K562 (cell line): ENCODE data around the gene RBP3. TPM values are rescaled to one million over a fixed set of nuclear protein-coding genes. Genes with fewer than 3 reads are reported as not detected.

Experiments used
- ATAC-seq: fragments of 200-7000 bp; cut with Tn5 transposase; 3 replicates; pipeline ENCODE4 v1.9.1; 2020; ENCODE audit warnings: moderate library complexity
- BruUV-seq: library from RNA; stranded (reverse); fragments of 400-500 nt; replicated peaks from 2 replicates; lab custom pipeline; 2021; lab: Mats Ljungman, UMichigan
- CTCF ChIA-PET: fragments of 300-600 bp; formaldehyde crosslinking; extraction: SDS; loops from one replicate; lab custom pipeline; 2021; ENCODE audit warnings: low intra/inter-chr PET ratio; lab: Yijun Ruan, JAX
- POLR2A ChIA-PET: fragments of 300-600, 350-650 bp; sonication (Branson Sonifier 250); formaldehyde crosslinking; extraction: SDS; loops from one replicate; lab custom pipeline; 2021; ENCODE audit warnings: antibody characterized with exemption, inconsistent platforms; lab: Yijun Ruan, JAX
- DNase-seq, 4 experiments: peaks; one replicate each; pipeline versions ENCODE4 v3.0.0 to v3.0.0-alpha.2; 2011 to 2018; ENCODE audit warnings: low spot score in 3 of 4, mixed read lengths in 3 of 4; ENCODE audit errors: extremely low read depth in 1 of 4
- FAIRE-seq: peaks from 2 replicates; lab custom pipeline; 2011; peaks lifted over from hg19 to GRCh38; lab: Jason Lieb, UNC
- H2AFZ ChIP-seq: 2 replicates; pipeline ENCODE4 v1.6.0; 2011; ENCODE audit warnings: low read depth, low read length, control low read depth, inconsistent platforms
- H3K27ac ChIP-seq: fragments of 200-600 bp; 3 replicates; pipeline ENCODE4 v1.8.0; 2011; ENCODE audit warnings: low read depth, mild to moderate bottlenecking, control low read depth, inconsistent platforms, low read length, moderate library complexity, mixed read lengths; ENCODE audit errors: extremely low read depth
- H3K27me3 ChIP-seq, 2 experiments: fragments of 300-600 bp in 1 of 2; 2 replicates in 1 of 2; 3 replicates in 1 of 2; pipeline versions ENCODE4 v1.6.0 to v1.8.0; 2011; ENCODE audit warnings: inconsistent platforms in 2 of 2, low read length in 2 of 2, mild to moderate bottlenecking in 1 of 2, mixed read lengths in 1 of 2, moderate library complexity in 1 of 2; ENCODE audit not compliant: control insufficient read depth in 2 of 2, insufficient read depth in 2 of 2
- H3K36me3 ChIP-seq: fragments of 300-600 bp; 3 replicates; pipeline ENCODE4 v1.8.0; 2011; ENCODE audit warnings: mild to moderate bottlenecking, low read length, inconsistent platforms; ENCODE audit not compliant: control insufficient read depth, insufficient read depth
- H3K4me1 ChIP-seq, 2 experiments: fragments of 200-600 bp in 1 of 2; replicated peaks in 1 of 2; 2 replicates in 1 of 2; 3 replicates in 1 of 2; pipeline versions ENCODE4 v1.5.1 to v1.8.0; 2011; ENCODE audit warnings: inconsistent platforms in 2 of 2, low read length in 2 of 2, mild to moderate bottlenecking in 1 of 2, mixed read lengths in 1 of 2, moderate library complexity in 1 of 2; ENCODE audit not compliant: control insufficient read depth in 2 of 2, insufficient read depth in 2 of 2
- H3K4me2 ChIP-seq: 2 replicates; pipeline ENCODE4 v1.6.1; 2011; ENCODE audit warnings: low read length, control low read depth, inconsistent platforms, mixed read lengths; ENCODE audit not compliant: insufficient read depth
- H3K4me3 ChIP-seq: fragments of 200-600 bp; sonication (generic), shearing (Covaris generic); 2 replicates; pipeline ENCODE4 v1.5.1; 2016; ENCODE audit warnings: control low read depth, inconsistent platforms
- H3K79me2 ChIP-seq: fragments of 200-600 bp; 3 replicates; pipeline ENCODE4 v1.8.0; 2011; ENCODE audit warnings: low read length, inconsistent platforms; ENCODE audit not compliant: control insufficient read depth, insufficient read depth
- H3K9ac ChIP-seq, 2 experiments: 2 replicates each; pipeline versions ENCODE4 v1.6.0 to v1.6.1; 2011; ENCODE audit warnings: low read depth in 2 of 2, low read length in 2 of 2, control low read depth in 1 of 2, inconsistent platforms in 1 of 2, mild to moderate bottlenecking in 1 of 2, mixed read lengths in 1 of 2; ENCODE audit not compliant: insufficient read depth in 1 of 2
- H3K9me1 ChIP-seq: one replicate; pipeline ENCODE4 v1.6.0; 2011; ENCODE audit warnings: inconsistent platforms, mild to moderate bottlenecking, low read length, moderate library complexity; ENCODE audit not compliant: control insufficient read depth, insufficient read depth
- H3K9me3 ChIP-seq: replicated peaks from 2 replicates; pipeline ENCODE4 v1.5.1; 2011; ENCODE audit warnings: low read depth, low read length, inconsistent platforms; ENCODE audit not compliant: control insufficient read depth, insufficient read depth
- H4K20me1 ChIP-seq: replicated peaks from 2 replicates; pipeline ENCODE4 v1.6.1; 2011; ENCODE audit warnings: low read length, inconsistent platforms, mixed read lengths; ENCODE audit not compliant: control insufficient read depth, insufficient read depth
- CBFB ChIP-seq: sonication (generic); formaldehyde crosslinking; IDR thresholded peaks from 2 replicates; pipeline ENCODE4 v1.4.0; 2020; ENCODE audit warnings: mild to moderate bottlenecking, missing genetic modification reagents
- FOSL1 ChIP-seq: fragments of 200-800 bp; sonication (Bioruptor generic); conservative IDR thresholded peaks from 2 replicates; pipeline ENCODE4 v1.6.1; 2016; ENCODE audit warnings: missing genetic modification characterization, missing compliant biosample characterization
- HNRNPK ChIP-seq: fragments of 200-400 bp; formaldehyde crosslinking; IDR thresholded peaks from one replicate; pipeline ENCODE4 v1.6.1; 2018; ENCODE audit warnings: mild to moderate bottlenecking, low read depth, low read length; ENCODE audit not compliant: poor library complexity, severe bottlenecking
- MAFF ChIP-seq: IDR thresholded peaks from 2 replicates; pipeline ENCODE4 v1.6.1; 2012; ENCODE audit warnings: low read length, improper control_type of control experiment
- PCBP1 ChIP-seq: fragments of 200-400 bp; formaldehyde crosslinking; IDR thresholded peaks from 2 replicates; pipeline ENCODE4 v1.6.1; 2018; ENCODE audit warnings: mild to moderate bottlenecking, low read depth, low read length; ENCODE audit not compliant: poor library complexity, severe bottlenecking
- PHTF2 ChIP-seq: fragments of 250-450 bp; sonication (Bioruptor Pico); IDR thresholded peaks from 2 replicates; pipeline ENCODE4 v1.5.0; 2021; ENCODE audit warnings: mild to moderate bottlenecking
- PTRF ChIP-seq: fragments of 450-650 bp; IDR thresholded peaks from 2 replicates; pipeline ENCODE4 v1.6.1; 2016; ENCODE audit warnings: mild to moderate bottlenecking, missing genetic modification characterization, missing compliant biosample characterization
- SMARCE1 ChIP-seq: fragments of 450-650 bp; IDR thresholded peaks from 2 replicates; pipeline ENCODE4 v1.7.1; 2016; ENCODE audit warnings: mild to moderate bottlenecking
- XRCC3 ChIP-seq: fragments of 450-650 bp; IDR thresholded peaks from 2 replicates; pipeline ENCODE4 v1.6.1; 2017; ENCODE audit warnings: mild to moderate bottlenecking, moderate library complexity
- ZC3H4 ChIP-seq: sonication (generic); formaldehyde crosslinking; IDR thresholded peaks from 2 replicates; pipeline ENCODE4 v1.9.0; 2021; ENCODE audit warnings: missing genetic modification reagents, borderline replicate concordance
- ZNF384 ChIP-seq: IDR thresholded peaks from 2 replicates; pipeline ENCODE4 v1.6.1; 2012; ENCODE audit warnings: low read depth, low read length, improper control_type of control experiment
- ZNF507 ChIP-seq: conservative IDR thresholded peaks from 2 replicates; pipeline ENCODE4 v1.6.1; 2017; ENCODE audit warnings: missing genetic modification characterization, missing compliant biosample characterization
- ZNF699 ChIP-seq: fragments of 250-450 bp; sonication (Bioruptor Pico); IDR thresholded peaks from 2 replicates; pipeline ENCODE4 v1.8.0; 2021; ENCODE audit warnings: mild to moderate bottlenecking, moderate library complexity; ENCODE audit not compliant: insufficient replicate concordance
- WGBS: fragments of 100-300 bp; shearing (Covaris generic); methylation state at CpG from one replicate; pipeline ENCODE4 v1.1.6; 2016; ENCODE audit warnings: low coverage, mixed read lengths; ENCODE audit not compliant: insufficient coverage; ENCODE audit errors: missing lambda C conversion rate; 5-methylcytosine and 5-hydroxymethylcytosine counted together
- in situ Hi-C: fragments of 300-500 bp; cut with MboI; formaldehyde crosslinking; loops from 4 replicates; pipeline ENCODE4 v1.15.0; 2018; ENCODE audit warnings: inconsistent platforms, mixed read lengths
- intact Hi-C: fragments of 100-400 bp; cut with micrococcal nuclease; formaldehyde crosslinking; loops from 2 replicates; pipeline ENCODE4 v1.14.2; 2022
- polyA plus RNA-seq, 8 experiments: library from polyadenylated mRNA; depleted of rRNA in 4 of 8; stranded (reverse) in 5 of 8; unstranded in 3 of 8; fragments of >200 nt; fragmentation: Nextera tagmentation in 2 of 8; fragmentation: Illumina TruSeq in 1 of 8; extraction: Ambion mirVana in 2 of 8; extraction: Trizol in 1 of 8; gene quantifications; 2 replicates each; pipeline versions ENCODE4 v1.2.1 to v1.2.3, GENCODE V29; 2011 to 2014; ENCODE audit warnings: inconsistent platforms in 1 of 8, missing spikeins in 1 of 8
- total RNA-seq, 7 experiments: library from RNA; depleted of rRNA in 6 of 7; stranded (reverse); fragments of >200 nt in 6 of 7; fragmentation: Illumina TruSeq in 2 of 7; extraction: Trizol in 2 of 7; gene quantifications; 2 replicates each; pipeline versions ENCODE4 v1.2.1 to v1.2.3, GENCODE V29; 2011 to 2021; ENCODE audit warnings: low replicate concordance in 1 of 7
- TF ChIP-seq, protein P1 (sequence below): fragments of 250-450 bp; sonication (Bioruptor Pico); IDR thresholded peaks from 2 replicates; pipeline ENCODE4 v1.4.0; 2020; ENCODE audit warnings: mild to moderate bottlenecking
- TF ChIP-seq, protein P2 (sequence below): fragments of 450-650 bp; IDR thresholded peaks from 2 replicates; pipeline ENCODE4 v1.6.1; 2016; ENCODE audit warnings: low read depth

RBP3 gene
- total and polyA plus RNA-seq, 9 of the 15 experiments (the other 6 are each of a cell fraction or from before 2014, with no cell fraction given), result not detected

- POLR2A ChIA-PET, result no interaction called here
- Histone ChIP-seq H3K4me2 (no peak overlapping the region), H3K36me3 (no peaks in the 10 kb centered on the region), H3K9ac (no peak overlapping the region), H3K79me2 (no peaks in the 10 kb centered on the region), H3K9me3 (no peaks in the 10 kb centered on the region), H2AFZ (no peak overlapping the region), H3K9me1 (no peaks in the 10 kb centered on the region), H4K20me1 (no peaks in the 10 kb centered on the region), H3K4me3 (no peak overlapping the region), H3K27ac (no peak overlapping the region), H3K27me3 (peaks cover 9 to 29% of the 10 kb centered on the region in 2 experiments; a peak in 3 of 5 replicates), H3K4me1 (peaks cover 0 to 5% of the 10 kb centered on the region in 2 experiments; a peak in 2 of 5 replicates)
- 0% methylated on average over 2 of the region's 2 CpGs for WGBS
- intact Hi-C loops, result no loop called here
- in situ Hi-C loops, result no loop called here
- CTCF ChIA-PET, result no interaction called here
- FAIRE-seq, result no peak
- no TSS peak for BruUV-seq
- ATAC-seq, result no peak
- DNase-seq, result no peak
- TF ChIP-seq ZNF699 (CRISPR knock-in tag) (no peak), XRCC3 (no peak), PCBP1 (no peak), PHTF2 (no peak), SMARCE1 (no peak), ZNF384 (no peak), PTRF (tag) (no peak), MAFF (no peak), CBFB (CRISPR knock-in tag) (no peak), ZC3H4 (CRISPR knock-in tag) (no peak), FOSL1 (no peak), HNRNPK (no peak), ZNF507 (tag) (no peak)
- TF ChIP-seq, protein P1, sequence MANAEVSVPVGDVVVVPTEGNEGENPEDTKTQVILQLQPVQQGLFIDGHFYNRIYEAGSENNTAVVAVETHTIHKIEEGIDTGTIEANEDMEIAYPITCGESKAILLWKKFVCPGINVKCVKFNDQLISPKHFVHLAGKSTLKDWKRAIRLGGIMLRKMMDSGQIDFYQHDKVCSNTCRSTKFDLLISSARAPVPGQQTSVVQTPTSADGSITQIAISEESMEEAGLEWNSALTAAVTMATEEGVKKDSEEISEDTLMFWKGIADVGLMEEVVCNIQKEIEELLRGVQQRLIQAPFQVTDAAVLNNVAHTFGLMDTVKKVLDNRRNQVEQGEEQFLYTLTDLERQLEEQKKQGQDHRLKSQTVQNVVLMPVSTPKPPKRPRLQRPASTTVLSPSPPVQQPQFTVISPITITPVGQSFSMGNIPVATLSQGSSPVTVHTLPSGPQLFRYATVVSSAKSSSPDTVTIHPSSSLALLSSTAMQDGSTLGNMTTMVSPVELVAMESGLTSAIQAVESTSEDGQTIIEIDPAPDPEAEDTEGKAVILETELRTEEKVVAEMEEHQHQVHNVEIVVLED (CRISPR knock-in tag), result no peak
- TF ChIP-seq, protein P2, sequence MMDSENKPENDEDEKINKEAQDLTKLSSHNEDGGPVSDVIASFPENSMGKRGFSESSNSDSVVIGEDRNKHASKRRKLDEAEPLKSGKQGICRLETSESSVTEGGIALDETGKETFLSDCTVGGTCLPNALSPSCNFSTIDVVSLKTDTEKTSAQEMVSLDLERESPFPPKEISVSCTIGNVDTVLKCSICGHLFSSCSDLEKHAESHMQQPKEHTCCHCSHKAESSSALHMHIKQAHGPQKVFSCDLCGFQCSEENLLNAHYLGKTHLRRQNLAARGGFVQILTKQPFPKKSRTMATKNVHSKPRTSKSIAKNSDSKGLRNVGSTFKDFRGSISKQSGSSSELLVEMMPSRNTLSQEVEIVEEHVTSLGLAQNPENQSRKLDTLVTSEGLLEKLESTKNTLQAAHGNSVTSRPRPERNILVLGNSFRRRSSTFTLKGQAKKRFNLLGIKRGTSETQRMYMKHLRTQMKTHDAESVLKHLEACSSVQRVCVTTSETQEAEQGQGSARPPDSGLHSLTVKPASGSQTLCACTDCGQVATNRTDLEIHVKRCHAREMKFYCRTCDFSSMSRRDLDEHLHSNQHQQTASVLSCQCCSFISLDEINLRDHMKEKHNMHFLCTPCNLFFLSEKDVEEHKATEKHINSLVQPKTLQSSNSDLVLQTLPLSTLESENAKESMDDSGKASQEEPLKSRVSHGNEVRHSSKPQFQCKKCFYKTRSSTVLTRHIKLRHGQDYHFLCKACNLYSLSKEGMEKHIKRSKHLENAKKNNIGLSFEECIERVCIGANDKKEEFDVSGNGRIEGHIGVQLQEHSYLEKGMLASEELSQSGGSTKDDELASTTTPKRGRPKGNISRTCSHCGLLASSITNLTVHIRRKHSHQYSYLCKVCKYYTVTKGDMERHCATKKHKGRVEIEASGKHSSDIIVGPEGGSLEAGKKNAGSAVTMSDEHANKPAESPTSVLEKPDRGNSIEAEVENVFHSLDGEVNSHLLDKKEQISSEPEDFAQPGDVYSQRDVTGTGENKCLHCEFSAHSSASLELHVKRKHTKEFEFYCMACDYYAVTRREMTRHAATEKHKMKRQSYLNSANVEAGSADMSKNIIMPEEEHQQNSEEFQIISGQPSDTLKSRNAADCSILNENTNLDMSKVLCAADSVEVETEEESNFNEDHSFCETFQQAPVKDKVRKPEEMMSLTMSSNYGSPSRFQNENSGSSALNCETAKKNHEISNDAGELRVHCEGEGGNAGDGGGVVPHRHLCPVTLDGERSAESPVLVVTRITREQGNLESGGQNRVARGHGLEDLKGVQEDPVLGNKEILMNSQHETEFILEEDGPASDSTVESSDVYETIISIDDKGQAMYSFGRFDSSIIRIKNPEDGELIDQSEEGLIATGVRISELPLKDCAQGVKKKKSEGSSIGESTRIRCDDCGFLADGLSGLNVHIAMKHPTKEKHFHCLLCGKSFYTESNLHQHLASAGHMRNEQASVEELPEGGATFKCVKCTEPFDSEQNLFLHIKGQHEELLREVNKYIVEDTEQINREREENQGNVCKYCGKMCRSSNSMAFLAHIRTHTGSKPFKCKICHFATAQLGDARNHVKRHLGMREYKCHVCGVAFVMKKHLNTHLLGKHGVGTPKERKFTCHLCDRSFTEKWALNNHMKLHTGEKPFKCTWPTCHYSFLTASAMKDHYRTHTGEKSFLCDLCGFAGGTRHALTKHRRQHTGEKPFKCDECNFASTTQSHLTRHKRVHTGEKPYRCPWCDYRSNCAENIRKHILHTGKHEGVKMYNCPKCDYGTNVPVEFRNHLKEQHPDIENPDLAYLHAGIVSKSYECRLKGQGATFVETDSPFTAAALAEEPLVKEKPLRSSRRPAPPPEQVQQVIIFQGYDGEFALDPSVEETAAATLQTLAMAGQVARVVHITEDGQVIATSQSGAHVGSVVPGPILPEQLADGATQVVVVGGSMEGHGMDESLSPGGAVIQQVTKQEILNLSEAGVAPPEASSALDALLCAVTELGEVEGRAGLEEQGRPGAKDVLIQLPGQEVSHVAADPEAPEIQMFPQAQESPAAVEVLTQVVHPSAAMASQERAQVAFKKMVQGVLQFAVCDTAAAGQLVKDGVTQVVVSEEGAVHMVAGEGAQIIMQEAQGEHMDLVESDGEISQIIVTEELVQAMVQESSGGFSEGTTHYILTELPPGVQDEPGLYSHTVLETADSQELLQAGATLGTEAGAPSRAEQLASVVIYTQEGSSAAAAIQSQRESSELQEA, result no peak
These were observed 52.1 kb downstream of the RBP3 start for GRCh38 chr10:47400251-47400650.
